Epithelial cell of esophagus (primary cell): Measurements from ENCODE around the gene GLTP.
A peak's percentile ranks its signal among the peaks of the same experiment; 100 is the strongest.

Experiments
- DNase-seq: peaks from one replicate; pipeline ENCODE4 v3.0.0; 2010; ENCODE audit warnings: low read depth
- H3K4me3 ChIP-seq: 2 replicates; pipeline ENCODE4 v1.5.1; 2011; ENCODE audit warnings: mild to moderate bottlenecking, low read length, control low read depth
- TF ChIP-seq, protein P1 (sequence below): IDR thresholded peaks from 2 replicates; pipeline ENCODE4 v1.5.1; 2011; ENCODE audit warnings: low read depth, mild to moderate bottlenecking, low read length, control low read depth, inconsistent platforms; ENCODE audit not compliant: insufficient read depth; ENCODE audit errors: missing control alignments

Gene GLTP

DNA sequence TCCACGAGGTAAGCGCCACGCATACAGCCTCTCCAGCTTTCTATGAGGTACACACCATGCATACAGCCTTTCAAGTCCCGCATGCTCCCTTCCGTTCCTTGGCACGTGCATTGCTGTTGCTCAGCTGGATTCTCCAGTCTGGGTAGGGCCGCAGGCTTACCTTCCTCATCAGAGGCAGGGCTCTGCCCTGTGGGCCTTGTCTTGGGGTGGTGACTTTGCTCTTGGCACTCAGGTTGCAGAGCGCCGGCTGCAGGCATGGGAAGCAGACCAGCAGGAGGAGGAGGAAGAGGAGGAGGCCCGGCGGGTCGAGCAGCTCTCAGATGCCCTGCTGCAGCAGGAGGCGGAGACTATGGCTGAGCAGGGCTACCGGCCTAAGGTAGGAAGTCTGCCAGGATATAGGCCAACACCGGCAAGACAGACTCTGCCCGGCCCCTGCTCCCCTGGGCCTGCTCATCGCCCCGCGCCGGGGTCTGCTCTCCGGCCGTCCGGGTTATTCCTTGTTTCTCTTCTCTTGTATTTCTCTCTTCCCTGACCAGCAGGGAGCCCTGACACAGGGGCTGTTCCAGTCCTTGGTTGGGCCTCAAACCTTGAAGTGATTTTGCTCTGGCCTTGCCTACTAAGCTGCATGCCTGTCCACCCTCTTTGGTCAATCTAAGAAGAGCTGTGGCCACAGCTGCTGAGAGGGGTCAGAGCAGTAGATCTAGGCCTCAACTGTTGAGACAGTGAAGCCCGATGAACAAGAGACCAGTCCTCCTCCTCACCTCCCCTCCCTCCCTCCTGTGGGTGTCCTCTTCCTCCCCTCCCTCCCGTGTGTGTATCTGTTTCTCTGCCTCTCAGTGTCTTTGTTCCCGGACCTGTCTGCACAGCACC is 35.1 kb upstream of the GLTP start:
- H3K4me3 ChIP-seq = no peak overlapping the region
- TF ChIP-seq, protein P1, sequence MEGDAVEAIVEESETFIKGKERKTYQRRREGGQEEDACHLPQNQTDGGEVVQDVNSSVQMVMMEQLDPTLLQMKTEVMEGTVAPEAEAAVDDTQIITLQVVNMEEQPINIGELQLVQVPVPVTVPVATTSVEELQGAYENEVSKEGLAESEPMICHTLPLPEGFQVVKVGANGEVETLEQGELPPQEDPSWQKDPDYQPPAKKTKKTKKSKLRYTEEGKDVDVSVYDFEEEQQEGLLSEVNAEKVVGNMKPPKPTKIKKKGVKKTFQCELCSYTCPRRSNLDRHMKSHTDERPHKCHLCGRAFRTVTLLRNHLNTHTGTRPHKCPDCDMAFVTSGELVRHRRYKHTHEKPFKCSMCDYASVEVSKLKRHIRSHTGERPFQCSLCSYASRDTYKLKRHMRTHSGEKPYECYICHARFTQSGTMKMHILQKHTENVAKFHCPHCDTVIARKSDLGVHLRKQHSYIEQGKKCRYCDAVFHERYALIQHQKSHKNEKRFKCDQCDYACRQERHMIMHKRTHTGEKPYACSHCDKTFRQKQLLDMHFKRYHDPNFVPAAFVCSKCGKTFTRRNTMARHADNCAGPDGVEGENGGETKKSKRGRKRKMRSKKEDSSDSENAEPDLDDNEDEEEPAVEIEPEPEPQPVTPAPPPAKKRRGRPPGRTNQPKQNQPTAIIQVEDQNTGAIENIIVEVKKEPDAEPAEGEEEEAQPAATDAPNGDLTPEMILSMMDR = no peak
- DNase-seq = peak; percentile 51

DNA sequence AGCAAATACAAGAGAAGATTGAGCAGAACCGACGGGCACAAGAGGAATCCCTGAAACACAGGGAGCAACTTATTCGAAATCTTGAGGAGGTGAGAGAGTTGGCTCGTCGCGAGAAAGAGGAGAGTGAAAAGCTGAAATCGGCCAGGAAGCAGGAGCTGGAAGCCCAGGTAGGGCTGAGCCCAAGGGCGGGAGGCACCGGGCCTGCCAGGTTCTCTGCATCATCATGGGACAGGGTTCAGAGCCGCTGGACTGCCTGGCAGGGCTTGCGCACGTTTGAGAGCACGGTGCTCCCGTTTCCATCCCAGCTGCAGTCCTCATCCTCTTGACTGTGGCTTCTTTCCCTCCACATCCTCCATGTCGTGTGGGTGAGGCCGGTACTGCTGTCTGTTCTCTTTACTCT is 34.1 kb upstream of the GLTP start:
- no peak for DNase-seq
- TF ChIP-seq, protein P1 = no peak

DNA sequence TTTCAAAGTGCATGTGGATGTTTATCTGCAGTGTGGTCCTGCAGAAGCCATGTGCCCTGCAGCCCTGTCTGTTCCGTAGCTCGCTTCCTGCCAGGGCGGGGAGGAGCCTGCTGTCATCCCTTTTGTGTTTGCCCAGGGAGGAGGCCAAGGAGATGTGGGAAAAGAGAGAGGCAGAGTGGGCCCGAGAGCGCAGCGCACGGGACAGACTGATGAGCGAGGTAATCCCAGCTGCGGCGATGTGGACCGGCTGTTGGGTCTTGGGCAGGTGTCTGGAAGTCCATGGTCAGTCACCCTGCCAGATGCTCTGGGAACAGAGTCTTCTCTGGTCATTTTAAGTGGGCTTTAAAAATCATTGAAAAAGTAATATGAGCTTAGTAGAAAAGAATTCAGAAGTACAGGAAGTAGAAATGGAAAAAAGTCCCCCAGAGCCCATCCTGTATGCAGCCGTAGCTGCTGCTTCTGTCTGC is 32.5 kb upstream of the GLTP start:
- no peak for DNase-seq
- TF ChIP-seq, protein P1 = no peak
- H3K4me3 ChIP-seq = no peak overlapping the region

More for the DNA sequence above, 34.1 kb upstream of the GLTP start:
- H3K4me3 ChIP-seq = no peak overlapping the region

DNA sequence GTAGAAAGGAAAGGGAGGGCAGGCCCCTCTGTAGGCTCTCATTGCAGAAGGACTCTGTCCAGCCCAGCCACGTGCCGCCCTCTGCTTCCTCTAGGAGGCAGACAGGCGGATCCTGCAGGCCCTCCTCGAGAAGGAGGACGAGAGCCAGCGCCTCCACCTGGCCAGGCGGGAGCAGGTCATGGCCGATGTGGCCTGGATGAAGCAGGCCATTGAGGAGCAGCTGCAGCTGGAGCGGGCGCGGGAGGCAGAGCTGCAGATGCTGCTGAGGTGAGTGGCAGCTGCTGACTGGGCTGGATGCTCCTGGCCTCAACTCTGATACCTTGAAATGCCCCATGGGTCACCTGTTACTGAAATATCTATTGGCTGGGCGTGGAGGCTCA is 30.6 kb upstream of the GLTP start:
- no peak overlapping the region for H3K4me3 ChIP-seq
- DNase-seq = peak; percentile 59
- TF ChIP-seq, protein P1 = peak; percentile 48

DNA sequence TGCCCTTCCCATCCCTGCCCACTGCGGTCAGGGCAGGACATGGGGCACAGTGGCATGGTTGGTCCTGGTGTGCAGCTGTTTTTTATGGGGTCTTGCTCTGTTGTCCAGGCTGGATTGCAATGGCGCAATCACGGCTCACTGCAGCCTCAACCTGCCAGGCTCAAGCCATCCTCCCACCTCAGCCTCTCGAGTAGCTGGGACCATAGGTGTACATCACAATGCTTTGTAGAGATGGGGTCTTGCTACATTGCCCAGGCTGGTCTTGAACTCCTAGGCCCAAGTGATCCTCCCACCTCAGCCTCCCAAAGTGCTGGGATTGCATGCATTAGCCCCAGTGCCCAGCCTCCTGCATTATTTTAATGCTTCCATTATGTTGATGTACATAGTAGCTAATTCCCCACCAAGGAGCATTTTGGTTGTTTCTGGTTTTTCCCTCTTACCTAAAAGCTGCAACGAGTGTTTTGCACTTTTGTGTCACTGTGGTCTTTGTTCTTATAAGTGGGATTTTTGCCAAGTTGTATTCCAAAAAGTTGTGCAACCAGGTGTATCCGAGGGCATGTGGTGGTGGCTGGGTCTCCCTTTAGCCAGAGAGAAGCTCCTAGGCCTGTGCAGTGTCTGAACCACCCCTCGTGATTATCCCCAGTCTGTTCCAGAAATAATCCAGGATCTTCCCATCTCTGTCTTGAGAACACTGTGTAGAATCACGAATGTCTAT is 30.1 kb upstream of the GLTP start:
- TF ChIP-seq, protein P1 = no peak
- no peak for DNase-seq

DNA sequence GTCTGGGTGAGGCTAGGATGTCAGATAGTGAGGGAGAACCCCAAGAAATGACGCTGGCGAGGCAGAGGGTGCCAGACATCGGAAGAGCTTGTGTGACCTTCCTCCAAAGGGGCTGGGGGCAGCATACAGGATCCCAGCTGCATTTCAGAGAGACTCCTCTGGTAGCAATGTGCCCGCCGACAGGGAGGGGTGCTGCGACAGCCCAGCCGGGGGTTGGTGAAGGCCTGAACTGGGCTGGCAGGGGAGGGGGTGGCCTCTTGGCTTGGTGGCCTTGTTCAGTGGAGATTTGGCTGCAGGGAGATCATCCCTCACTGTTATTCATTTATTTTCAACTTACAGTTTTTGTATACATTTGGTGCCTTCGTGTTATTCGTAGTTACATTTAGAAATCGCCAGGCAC is 25.0 kb upstream of the GLTP start:
- H3K4me3 ChIP-seq = no peak overlapping the region
- DNase-seq = no peak
- TF ChIP-seq, protein P1 = no peak

More for the DNA sequence above, 30.1 kb upstream of the GLTP start:
- H3K4me3 ChIP-seq = no peak overlapping the region
